Prostate gland (tissue), 2 donors: ENCODE data around the gene DIPK1B. TPM values are rescaled to one million over a fixed set of nuclear protein-coding genes. Genes with fewer than 3 reads are reported as not detected.

Source experiments
- DNase-seq: peaks from one replicate; pipeline ENCODE4 v3.0.0-alpha.2; 2019; ENCODE audit warnings: low spot score
- H3K27ac ChIP-seq, 2 donors: fragments of 200-600 bp; sonication (generic); 2 replicates each; pipeline ENCODE4 v1.5.1; 2017 to 2019
- H3K27me3 ChIP-seq: fragments of 200-600 bp; sonication (generic); replicated peaks from 2 replicates; pipeline ENCODE4 v1.5.1; 2019; ENCODE audit not compliant: insufficient read depth
- H3K36me3 ChIP-seq, 2 donors: fragments of 200-600 bp; sonication (generic); 1 replicate in 1 of 2; 2 replicates in 1 of 2; pipeline versions ENCODE4 v1.5.1 to v1.8.1; 2017 to 2019
- H3K4me1 ChIP-seq: fragments of 200-600 bp; sonication (generic); replicated peaks from 2 replicates; pipeline ENCODE4 v1.5.1; 2019
- H3K4me3 ChIP-seq, 2 donors: fragments of 200-600 bp; sonication (generic); 2 replicates each; pipeline ENCODE4 v1.5.1; 2017 to 2019
- H3K9me3 ChIP-seq: fragments of 200-600 bp; sonication (generic); 2 replicates; pipeline ENCODE4 v1.5.1; 2017
- POLR2A ChIP-seq: fragments of 450-650 bp; IDR thresholded peaks from one replicate; pipeline ENCODE4 v1.6.1; 2016; ENCODE audit warnings: antibody characterized with exemption, mild to moderate bottlenecking
- POLR2AphosphoS5 ChIP-seq: sonication (generic); formaldehyde crosslinking; IDR thresholded peaks from one replicate; pipeline ENCODE4 v1.6.1; 2017; ENCODE audit warnings: antibody characterized with exemption
- WGBS: methylation state at CpG from one replicate; pipeline ENCODE4 v1.1.5; 2018; 5-methylcytosine and 5-hydroxymethylcytosine counted together
- intact Hi-C: fragments of 100-400 bp; cut with DNase I; formaldehyde crosslinking; loops from one replicate; pipeline ENCODE4 v1.14.2; 2022
- total RNA-seq, 2 donors: library from RNA; depleted of rRNA; stranded (reverse); fragments of >200 nt; gene quantifications; one replicate each; pipeline ENCODE4 v1.1.0, GENCODE V29; 2016
- TF ChIP-seq, protein P1 (sequence below), 4 experiments: fragments of 200-600 bp in 2 of 4; fragments of 450-650 bp in 2 of 4; sonication (generic) in 2 of 4; IDR thresholded peaks; 1 replicate in 3 of 4; 2 replicates in 1 of 4; pipeline ENCODE4 v1.5.1; 2016 to 2019; ENCODE audit warnings: antibody characterized with exemption in 4 of 4, mild to moderate bottlenecking in 2 of 4, moderate library complexity in 2 of 4

DIPK1B gene
- total RNA-seq, 2 donors from 2014 or later, result 18.9 to 27.8 TPM

DNA sequence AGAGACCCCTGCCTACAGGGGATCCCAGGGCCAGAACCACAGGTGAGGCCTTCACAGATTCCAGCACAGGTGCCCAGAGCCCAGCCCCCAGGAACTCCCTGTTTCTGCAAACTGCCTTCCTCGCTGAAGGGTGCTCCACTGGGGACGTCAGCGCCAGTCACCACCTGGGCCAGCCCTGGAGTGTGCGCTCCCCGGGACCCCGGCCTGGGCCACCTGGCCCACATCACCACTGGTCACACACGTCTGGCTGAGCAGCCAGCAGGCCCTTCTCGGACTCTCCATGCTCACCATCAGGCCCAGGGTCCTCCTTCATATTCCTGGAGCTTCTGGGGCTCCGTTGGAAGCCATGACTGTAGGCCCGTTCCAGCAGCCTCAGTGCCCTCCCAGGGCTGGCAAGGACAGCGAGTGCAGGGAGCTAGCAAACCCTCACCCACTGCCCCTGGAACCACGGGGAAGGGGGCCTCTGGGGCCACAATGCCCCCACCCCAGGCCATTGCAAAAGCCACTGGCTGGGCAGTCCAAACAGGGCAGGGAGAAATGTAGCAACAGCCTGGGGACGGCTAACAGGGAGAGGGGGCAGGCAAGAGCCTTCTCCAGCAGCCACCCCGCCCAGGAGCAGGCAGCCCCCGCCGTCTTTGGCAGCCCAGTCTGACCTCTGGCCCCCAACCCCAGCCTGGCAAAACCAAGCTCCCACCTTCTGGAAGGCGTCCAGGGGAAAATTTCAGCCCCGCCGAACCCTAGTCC lies 26.4 kb upstream of the DIPK1B start:
- Histone ChIP-seq H3K36me3 (no peaks in the 10 kb centered on the region), H3K9me3 (no peaks in the 10 kb centered on the region), H3K27ac (peak overlapping the region; percentile 69 to 72), H3K4me3 (peak overlapping the region; percentile 76 to 86), H3K27me3 (no peaks in the 10 kb centered on the region), H3K4me1 (peaks cover 10% of the 10 kb centered on the region)
- DNase-seq, result no peak
- 43% methylated on average over 16 of the region's 19 CpGs for whole genome bisulfite sequencing
- TF ChIP-seq POLR2A, result no peak
- no peak for TF ChIP-seq POLR2AphosphoS5
- TF ChIP-seq, protein P1, sequence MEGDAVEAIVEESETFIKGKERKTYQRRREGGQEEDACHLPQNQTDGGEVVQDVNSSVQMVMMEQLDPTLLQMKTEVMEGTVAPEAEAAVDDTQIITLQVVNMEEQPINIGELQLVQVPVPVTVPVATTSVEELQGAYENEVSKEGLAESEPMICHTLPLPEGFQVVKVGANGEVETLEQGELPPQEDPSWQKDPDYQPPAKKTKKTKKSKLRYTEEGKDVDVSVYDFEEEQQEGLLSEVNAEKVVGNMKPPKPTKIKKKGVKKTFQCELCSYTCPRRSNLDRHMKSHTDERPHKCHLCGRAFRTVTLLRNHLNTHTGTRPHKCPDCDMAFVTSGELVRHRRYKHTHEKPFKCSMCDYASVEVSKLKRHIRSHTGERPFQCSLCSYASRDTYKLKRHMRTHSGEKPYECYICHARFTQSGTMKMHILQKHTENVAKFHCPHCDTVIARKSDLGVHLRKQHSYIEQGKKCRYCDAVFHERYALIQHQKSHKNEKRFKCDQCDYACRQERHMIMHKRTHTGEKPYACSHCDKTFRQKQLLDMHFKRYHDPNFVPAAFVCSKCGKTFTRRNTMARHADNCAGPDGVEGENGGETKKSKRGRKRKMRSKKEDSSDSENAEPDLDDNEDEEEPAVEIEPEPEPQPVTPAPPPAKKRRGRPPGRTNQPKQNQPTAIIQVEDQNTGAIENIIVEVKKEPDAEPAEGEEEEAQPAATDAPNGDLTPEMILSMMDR (IDR thresholded peaks at IDR 0.05), result no peak
- intact Hi-C loops, result no loop called here

DNA sequence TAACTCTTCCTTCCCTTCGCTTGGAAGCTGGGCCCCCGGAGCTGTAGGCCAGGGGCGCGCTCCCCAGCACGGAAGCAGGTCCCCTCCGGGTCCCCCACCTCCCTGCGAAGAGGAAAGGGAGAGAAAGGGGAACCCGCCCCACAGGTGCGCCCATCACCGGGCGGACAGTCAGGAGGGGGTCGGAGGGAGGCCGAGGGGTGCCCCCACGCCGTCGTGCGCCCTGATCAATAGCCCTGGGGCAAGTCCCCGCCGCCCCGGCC lies 25.9 kb upstream of the DIPK1B start:
- intact Hi-C loops, result no loop called here
- peaks cover 10% of the 10 kb centered on the region for H3K4me1 ChIP-seq
- WGBS, result 3% methylated on average over 20 of the region's 20 CpGs
- no peak for DNase-seq
- H3K27me3 ChIP-seq, result no peaks in the 10 kb centered on the region
- peak overlapping the region; percentile 69 to 72 for H3K27ac ChIP-seq
- TF ChIP-seq POLR2AphosphoS5 (no peak), POLR2A (no peak)
- TF ChIP-seq, protein P1 (IDR thresholded peaks at IDR 0.05), result no peak
- H3K9me3 ChIP-seq, result no peaks in the 10 kb centered on the region
- H3K36me3 ChIP-seq, result no peaks in the 10 kb centered on the region
- peak overlapping the region; percentile 76 to 86 for H3K4me3 ChIP-seq

DNA sequence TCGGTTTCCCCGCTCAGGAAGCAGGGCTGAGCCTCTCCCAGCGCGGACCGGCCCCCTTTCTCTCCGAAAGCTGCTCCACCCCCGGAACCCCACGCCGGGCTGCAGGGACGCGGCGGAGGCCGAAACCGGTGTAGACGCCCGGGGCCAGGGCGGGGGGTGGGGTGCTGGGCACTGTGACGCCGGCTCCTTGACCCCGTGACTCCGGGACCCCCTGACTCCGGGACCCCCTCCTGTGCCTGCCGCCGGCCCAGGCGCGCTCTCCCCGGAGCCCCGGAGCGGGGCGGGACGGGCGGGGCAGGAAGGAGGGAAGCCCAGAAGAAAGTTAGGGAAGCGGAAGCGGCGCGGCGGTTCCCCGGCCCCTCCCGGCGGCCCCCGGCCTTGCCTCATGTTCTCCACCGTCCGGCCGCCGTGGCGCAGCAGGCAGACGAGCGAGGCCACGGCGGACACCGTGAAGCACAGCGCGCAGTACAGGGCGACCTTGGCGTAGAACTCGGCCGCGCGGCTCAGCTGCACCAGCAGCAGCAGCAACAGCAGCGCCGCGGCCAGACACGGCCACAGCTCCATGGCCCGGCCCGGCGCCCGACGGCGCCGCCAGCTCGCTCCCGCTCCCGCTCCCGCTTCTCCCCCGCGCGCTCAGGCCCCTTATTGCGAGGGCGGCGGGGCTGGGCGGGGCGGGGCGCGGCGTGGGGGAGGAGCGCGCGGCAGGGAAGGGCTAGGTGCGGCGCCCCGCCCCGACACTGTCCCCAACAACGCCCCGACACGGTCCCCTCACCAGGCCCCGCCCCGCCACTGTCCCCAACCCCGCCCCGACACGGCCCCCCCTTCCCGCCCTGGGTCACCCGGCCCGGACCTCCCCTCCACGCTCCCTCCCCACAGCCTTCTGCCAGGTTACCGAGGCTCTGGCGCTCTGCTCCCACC lies 25.3 kb upstream of the DIPK1B start, which contains the start of gene AGPAT2:
AGPAT2 (minus strand) TSS at position 664 of the 918 bp plus-strand sequence; CDS start at position 564, 100 bp downstream.
- Histone ChIP-seq H3K9me3 (no peaks in the 10 kb centered on the region), H3K36me3 (no peaks in the 10 kb centered on the region), H3K27ac (peak within 1 kb of the TSS; percentile 69 to 72), H3K4me3 (peak within 1 kb of the TSS; percentile 76 to 86), H3K4me1 (peaks cover 10% of the 10 kb centered on the region), H3K27me3 (no peaks in the 10 kb centered on the region)
- peak; percentile 76 for DNase-seq
- TF ChIP-seq POLR2A (peak; percentile 78), POLR2AphosphoS5 (no peak)
- TF ChIP-seq, protein P1 (IDR thresholded peaks at IDR 0.05), result peak in 1 of 4 experiments; percentile 23
- intact Hi-C loops, result no loop called here
- under 1% methylated on average over 75 of the region's 106 CpGs for WGBS

DNA sequence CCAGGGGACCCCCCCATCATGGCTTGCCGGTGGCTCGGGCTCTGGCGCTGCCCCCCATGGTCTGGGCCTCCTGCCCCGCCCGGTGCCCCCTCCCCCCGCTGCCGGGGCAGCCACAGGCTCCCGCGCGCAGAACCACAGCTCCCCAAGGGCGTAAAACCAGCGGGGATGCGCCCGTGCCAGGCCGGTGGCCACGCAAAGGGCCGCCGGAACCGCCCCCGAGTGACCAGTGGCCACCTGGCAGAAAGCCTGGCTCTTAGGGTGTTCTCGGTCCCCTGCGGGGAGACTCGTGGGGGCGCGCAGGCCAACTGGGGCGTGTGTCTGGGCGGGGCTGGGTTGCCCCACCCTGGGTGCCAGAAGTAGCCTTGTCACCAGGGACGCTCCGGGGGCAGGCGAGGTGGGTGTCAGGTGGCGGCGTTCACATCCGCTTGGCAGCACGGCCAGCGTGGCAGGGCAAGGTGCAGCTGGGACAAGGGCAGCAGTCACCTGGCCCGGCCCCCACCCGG lies 24.6 kb upstream of the DIPK1B start:
- H3K9me3 ChIP-seq, result no peaks in the 10 kb centered on the region
- intact Hi-C loops, result no loop called here
- H3K27ac ChIP-seq, result peak overlapping the region; percentile 69 to 72
- peaks cover 10% of the 10 kb centered on the region for H3K4me1 ChIP-seq
- no peaks in the 10 kb centered on the region for H3K27me3 ChIP-seq
- H3K4me3 ChIP-seq, result peak overlapping the region; percentile 76 to 86
- WGBS, result 20% methylated on average over 9 of the region's 37 CpGs
- no peak for DNase-seq
- H3K36me3 ChIP-seq, result no peaks in the 10 kb centered on the region
- TF ChIP-seq, protein P1 (IDR thresholded peaks at IDR 0.05), result no peak
- TF ChIP-seq POLR2A (no peak), POLR2AphosphoS5 (no peak)
